Tibial nerve (tissue), 4 donors: ENCODE data around the gene GPR183. TPM values are rescaled to one million over a fixed set of nuclear protein-coding genes. Genes with fewer than 3 reads are reported as not detected.

Experiments used
- DNase-seq, 2 donors: peaks; one replicate each; pipeline ENCODE4 v3.0.0-alpha.2; 2019; ENCODE audit warnings: low spot score in 2 of 2
- H3K27ac ChIP-seq, 4 donors: fragments of 200-600 bp; sonication (generic) in 3 of 4; one replicate each; pipeline ENCODE4 v1.5.1; 2017 to 2019; ENCODE audit warnings: mild to moderate bottlenecking in 1 of 4
- H3K27me3 ChIP-seq, 2 donors: fragments of 200-600 bp; sonication (generic) in 1 of 2; one replicate each; pipeline versions ENCODE4 v1.5.1 to v1.6.0; 2017 to 2019
- H3K36me3 ChIP-seq, 3 donors: fragments of 200-600 bp; sonication (generic); one replicate each; pipeline ENCODE4 v1.5.1; 2018 to 2019
- H3K4me1 ChIP-seq, 4 donors: fragments of 200-600 bp; sonication (generic) in 3 of 4; one replicate each; pipeline ENCODE4 v1.5.1; 2017 to 2019
- H3K4me3 ChIP-seq, 4 donors: fragments of 200-600 bp; sonication (generic) in 3 of 4; one replicate each; pipeline ENCODE4 v1.5.1; 2017 to 2019; ENCODE audit warnings: mild to moderate bottlenecking in 1 of 4, moderate library complexity in 1 of 4
- H3K9me3 ChIP-seq, 4 donors: fragments of 200-600 bp; sonication (generic) in 3 of 4; one replicate each; pipeline ENCODE4 v1.5.1; 2017 to 2019
- CTCF ChIP-seq, 5 experiments: fragments of 200-600 bp in 3 of 5; fragments of 450-650 bp in 2 of 5; sonication (generic) in 3 of 5; IDR thresholded peaks; one replicate each; pipeline ENCODE4 v1.5.1; 2016 to 2019; ENCODE audit warnings: antibody characterized with exemption in 5 of 5, mild to moderate bottlenecking in 3 of 5, moderate library complexity in 2 of 5
- EP300 ChIP-seq, 2 donors: sonication (generic); formaldehyde crosslinking; IDR thresholded peaks; one replicate each; pipeline ENCODE4 v1.6.1; 2017; ENCODE audit warnings: antibody characterized with exemption in 2 of 2, mild to moderate bottlenecking in 1 of 2
- POLR2A ChIP-seq, 2 donors: fragments of 450-650 bp; IDR thresholded peaks; one replicate each; pipeline ENCODE4 v1.6.1; 2017; ENCODE audit warnings: antibody characterized with exemption in 2 of 2, mild to moderate bottlenecking in 2 of 2, moderate library complexity in 2 of 2
- WGBS, 2 donors: methylation state at CpG; one replicate each; pipeline ENCODE4 v1.1.5; 2018; 5-methylcytosine and 5-hydroxymethylcytosine counted together
- total RNA-seq, 4 donors: library from RNA; depleted of rRNA; stranded (reverse); fragments of >200 nt; gene quantifications; one replicate each; pipeline ENCODE4 v1.1.0, GENCODE V29; 2016

The GPR183 gene
- total RNA-seq, 4 donors from 2014 or later = 6.3 to 20.4 (median 13.1) TPM

DNA sequence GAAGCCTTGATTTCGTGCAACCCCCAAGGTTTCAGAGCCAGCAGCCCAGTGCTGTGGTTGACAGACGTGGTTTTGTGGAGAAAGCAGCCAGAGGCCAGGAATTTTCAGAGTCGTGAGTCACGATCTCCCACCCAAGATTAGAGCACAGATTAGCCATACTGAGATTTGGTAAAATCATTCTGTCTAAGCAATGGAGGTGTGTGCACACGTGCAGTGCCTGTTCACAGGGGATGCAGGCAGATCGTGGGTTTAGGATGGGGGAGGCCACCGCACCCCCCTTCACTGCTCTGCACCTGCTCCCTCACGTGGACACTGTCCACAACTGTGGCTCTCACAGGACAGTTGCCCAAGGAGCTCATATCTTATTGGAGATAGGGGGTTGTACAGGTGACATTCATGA is 46.6 kb upstream of the GPR183 start:
- H3K4me3 ChIP-seq = no peak overlapping the region
- no peak for TF ChIP-seq POLR2A (IDR thresholded peaks at IDR 0.05)
- TF ChIP-seq EP300 (IDR thresholded peaks at IDR 0.05) = no peak
- no peak for TF ChIP-seq CTCF (IDR thresholded peaks at IDR 0.05)
- peak overlapping the region in 1 of 4 donors; percentile 79 for H3K27ac ChIP-seq
- peaks cover 0 to 26% (median 0%) of the 10 kb centered on the region in 3 donors for H3K36me3 ChIP-seq
- peaks cover 0 to 24% (median 18%) of the 10 kb centered on the region in 4 donors for H3K4me1 ChIP-seq
- no peaks in the 10 kb centered on the region for H3K9me3 ChIP-seq
- 77 to 85% methylated on average over 7 to 8 of the region's 8 CpGs for WGBS, 2 donors
- no peaks in the 10 kb centered on the region for H3K27me3 ChIP-seq
- no peak for DNase-seq

DNA sequence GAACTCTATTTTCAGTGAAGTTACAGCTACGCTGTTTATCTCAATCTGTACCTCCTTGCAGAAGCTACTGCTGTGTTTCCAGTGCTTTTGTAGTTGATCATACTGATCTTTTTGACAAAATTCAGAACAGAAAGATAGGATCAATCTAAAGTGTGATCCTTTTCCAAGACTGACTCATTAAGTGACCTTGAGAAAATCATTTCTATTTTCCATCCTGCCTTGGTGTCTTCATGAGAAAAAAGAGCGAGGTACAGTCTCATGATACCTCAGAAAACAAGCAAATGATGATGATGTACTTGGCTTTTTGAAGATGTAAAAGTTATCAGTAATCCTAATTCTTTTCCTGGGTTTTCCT is 46.0 kb upstream of the GPR183 start:
- Histone ChIP-seq H3K4me3 (no peak overlapping the region), H3K9me3 (no peaks in the 10 kb centered on the region), H3K4me1 (peaks cover 0 to 24% (median 18%) of the 10 kb centered on the region in 4 donors), H3K27me3 (no peaks in the 10 kb centered on the region), H3K36me3 (peaks cover 0 to 31% (median 0%) of the 10 kb centered on the region in 3 donors), H3K27ac (no peak overlapping the region)
- TF ChIP-seq POLR2A (IDR thresholded peaks at IDR 0.05) (no peak), EP300 (IDR thresholded peaks at IDR 0.05) (no peak), CTCF (IDR thresholded peaks at IDR 0.05) (no peak)
- DNase-seq = no peak
- 75 to 96% methylated on average over 2 of the region's 2 CpGs for WGBS, 2 donors

GRCh38 chr13:99352351-99353245 is 45.4 kb upstream of the GPR183 start:
- Histone ChIP-seq H3K27ac (no peak overlapping the region), H3K4me3 (no peak overlapping the region), H3K36me3 (peaks cover 0 to 32% (median 0%) of the 10 kb centered on the region in 3 donors), H3K4me1 (peaks cover 0 to 24% (median 18%) of the 10 kb centered on the region in 4 donors), H3K27me3 (no peaks in the 10 kb centered on the region), H3K9me3 (no peaks in the 10 kb centered on the region)
- TF ChIP-seq POLR2A (IDR thresholded peaks at IDR 0.05) = no peak
- no peak for TF ChIP-seq EP300 (IDR thresholded peaks at IDR 0.05)
- no peak for TF ChIP-seq CTCF (IDR thresholded peaks at IDR 0.05)
- WGBS, 2 donors = 86 to 92% methylated on average over 17 of the region's 17 CpGs
- no peak for DNase-seq

DNA sequence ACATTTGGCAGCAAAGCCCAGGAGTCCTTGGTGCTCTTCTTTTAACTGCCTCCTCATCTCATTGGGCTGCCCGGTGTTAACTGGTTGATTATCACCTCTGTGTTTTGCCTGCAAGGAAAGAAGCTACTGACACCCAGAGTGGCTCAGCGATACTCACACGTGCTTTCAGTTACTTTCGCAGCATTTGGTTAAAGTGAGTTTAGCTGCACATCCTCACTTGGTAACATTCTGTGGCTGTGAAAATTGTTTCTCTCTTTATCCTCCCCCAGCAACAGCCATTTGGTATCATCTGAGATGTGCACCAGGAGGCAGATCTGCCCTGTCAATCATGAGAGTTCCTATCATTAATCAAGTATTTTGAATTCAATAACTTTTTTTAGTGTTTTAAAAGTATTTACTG is 44.6 kb upstream of the GPR183 start:
- no peak for DNase-seq

More for the DNA sequence above, 44.6 kb upstream of the GPR183 start:
- Histone ChIP-seq H3K27me3 (no peaks in the 10 kb centered on the region), H3K27ac (no peak overlapping the region), H3K9me3 (no peaks in the 10 kb centered on the region), H3K4me3 (no peak overlapping the region), H3K36me3 (peaks cover 0 to 40% (median 0%) of the 10 kb centered on the region in 3 donors), H3K4me1 (peaks cover 0 to 17% (median 13%) of the 10 kb centered on the region in 4 donors)
- TF ChIP-seq EP300 (IDR thresholded peaks at IDR 0.05) = no peak
- no peak for TF ChIP-seq CTCF (IDR thresholded peaks at IDR 0.05)
- no peak for TF ChIP-seq POLR2A (IDR thresholded peaks at IDR 0.05)
- WGBS, 2 donors = 78 to 79% methylated on average over 4 of the region's 4 CpGs
